GM12874 (cell line): ENCODE results near the gene DNAJC11.

Source experiments
- TF ChIP-seq, protein P1 (sequence below): IDR thresholded peaks from 2 replicates; pipeline ENCODE4 v1.5.1; 2011; ENCODE audit warnings: low read depth, mild to moderate bottlenecking, control low read depth, low read length, moderate library complexity; ENCODE audit not compliant: insufficient read depth

Gene DNAJC11

DNA sequence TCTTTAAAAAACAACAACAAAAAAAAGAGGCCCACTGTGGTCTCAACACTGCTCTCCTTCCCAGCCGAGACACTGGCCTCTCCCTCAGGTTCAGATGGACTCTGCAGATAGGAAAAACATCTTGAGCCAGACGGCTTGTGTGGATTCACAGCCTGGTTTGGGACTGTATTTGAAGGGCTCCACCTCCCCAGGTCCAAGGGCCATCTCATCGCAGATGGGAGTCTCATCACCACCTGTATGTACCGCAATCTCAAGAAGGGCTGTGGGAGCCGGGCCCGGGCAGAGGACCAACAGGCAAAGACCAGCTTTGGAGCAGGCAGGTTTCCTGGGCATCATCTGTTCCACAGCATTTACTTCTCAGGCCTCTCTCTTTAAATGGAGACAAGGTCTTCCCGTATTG is 111.6 kb downstream of the DNAJC11 start:
- TF ChIP-seq, protein P1, sequence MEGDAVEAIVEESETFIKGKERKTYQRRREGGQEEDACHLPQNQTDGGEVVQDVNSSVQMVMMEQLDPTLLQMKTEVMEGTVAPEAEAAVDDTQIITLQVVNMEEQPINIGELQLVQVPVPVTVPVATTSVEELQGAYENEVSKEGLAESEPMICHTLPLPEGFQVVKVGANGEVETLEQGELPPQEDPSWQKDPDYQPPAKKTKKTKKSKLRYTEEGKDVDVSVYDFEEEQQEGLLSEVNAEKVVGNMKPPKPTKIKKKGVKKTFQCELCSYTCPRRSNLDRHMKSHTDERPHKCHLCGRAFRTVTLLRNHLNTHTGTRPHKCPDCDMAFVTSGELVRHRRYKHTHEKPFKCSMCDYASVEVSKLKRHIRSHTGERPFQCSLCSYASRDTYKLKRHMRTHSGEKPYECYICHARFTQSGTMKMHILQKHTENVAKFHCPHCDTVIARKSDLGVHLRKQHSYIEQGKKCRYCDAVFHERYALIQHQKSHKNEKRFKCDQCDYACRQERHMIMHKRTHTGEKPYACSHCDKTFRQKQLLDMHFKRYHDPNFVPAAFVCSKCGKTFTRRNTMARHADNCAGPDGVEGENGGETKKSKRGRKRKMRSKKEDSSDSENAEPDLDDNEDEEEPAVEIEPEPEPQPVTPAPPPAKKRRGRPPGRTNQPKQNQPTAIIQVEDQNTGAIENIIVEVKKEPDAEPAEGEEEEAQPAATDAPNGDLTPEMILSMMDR = no peak

DNA sequence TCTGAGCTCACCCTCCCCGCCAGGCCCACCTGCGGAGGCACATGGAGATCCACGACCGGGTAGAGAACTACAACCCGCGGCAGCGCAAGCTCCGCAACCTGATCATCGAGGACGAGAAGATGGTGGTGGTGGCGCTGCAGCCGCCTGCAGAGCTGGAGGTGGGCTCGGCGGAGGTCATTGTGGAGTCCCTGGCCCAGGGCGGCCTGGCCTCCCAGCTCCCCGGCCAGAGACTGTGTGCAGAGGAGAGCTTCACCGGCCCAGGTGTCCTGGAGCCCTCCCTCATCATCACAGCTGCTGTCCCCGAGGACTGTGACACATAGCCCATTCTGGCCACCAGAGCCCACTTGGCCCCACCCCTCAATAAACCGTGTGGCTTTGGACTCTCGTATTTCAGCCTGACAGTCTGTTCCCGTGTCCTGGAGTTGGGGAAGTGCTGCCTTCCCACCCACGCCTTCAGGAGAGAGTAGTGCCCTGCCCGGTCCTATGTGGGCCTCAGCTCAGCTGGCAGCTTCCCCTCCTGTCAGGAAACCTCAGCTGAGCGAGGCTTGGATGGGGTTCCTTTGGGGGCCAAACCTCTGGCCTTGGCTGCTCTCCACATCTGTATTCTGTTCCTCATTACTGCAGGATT is 112.6 kb downstream of the DNAJC11 start:
- TF ChIP-seq, protein P1 = no peak

DNA sequence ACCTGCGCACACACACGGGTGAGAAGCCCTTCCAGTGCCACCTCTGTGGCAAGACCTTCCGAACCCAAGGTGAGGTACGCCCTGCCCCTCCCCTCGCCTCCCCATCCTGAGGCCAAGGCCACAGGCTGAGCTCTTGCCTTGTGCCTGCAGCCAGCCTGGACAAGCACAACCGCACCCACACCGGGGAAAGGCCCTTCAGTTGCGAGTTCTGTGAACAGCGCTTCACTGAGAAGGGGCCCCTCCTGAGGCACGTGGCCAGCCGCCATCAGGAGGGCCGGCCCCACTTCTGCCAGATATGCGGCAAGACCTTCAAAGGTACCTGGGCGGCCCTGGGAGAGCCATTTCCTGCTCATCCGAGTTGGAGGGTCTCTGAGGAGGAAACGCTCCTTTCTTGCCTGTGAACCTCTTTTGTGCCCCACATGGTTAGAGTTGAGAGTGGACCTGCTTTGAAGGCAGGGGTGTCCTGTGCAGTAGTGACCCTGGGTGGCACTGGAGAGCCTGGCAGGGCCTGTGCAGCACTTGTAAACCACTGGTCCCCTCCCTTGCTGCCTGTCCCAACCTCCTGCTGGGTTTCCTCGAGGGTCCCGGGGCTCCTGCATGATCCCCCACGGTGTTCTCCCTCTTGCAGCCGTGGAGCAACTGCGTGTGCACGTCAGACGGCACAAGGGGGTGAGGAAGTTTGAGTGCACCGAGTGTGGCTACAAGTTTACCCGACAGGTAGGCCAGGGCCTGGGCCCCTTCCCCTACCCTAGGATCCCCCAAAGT is 113.3 kb downstream of the DNAJC11 start:
- TF ChIP-seq, protein P1 = no peak

DNA sequence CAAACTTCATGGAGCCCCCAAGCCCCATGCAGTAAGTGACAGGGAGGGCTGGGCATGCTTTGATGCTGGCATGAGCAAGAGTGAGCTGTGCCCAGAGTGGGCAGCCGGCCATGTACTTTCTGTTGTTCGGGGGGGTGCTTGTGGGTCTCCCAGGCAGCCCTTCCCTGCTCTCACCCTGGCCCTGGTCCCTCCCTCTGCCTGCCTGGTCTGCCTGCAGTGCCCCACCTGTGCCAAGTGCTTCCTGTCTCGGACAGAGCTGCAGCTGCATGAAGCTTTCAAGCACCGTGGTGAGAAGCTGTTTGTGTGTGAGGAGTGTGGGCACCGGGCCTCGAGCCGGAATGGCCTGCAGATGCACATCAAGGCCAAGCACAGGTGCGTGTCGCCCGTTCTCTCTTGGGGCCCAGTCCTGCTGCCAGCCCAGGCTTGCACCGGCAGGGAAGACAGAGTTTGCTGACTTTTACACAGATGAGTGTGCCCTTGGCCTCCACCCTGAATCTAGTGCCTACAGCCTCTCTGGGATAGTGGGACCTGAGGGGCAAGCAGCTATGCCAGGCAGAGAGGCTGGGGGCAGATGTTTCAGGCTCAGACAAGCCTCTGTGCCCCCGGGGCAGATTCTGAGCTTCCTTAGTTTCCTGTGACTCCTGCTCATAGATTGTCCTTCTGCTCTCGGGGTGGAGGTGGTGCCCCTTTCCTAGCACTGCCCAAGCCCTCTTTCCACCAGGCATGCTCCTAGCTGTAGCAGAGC is 114.2 kb downstream of the DNAJC11 start:
- TF ChIP-seq, protein P1 = no peak

DNA sequence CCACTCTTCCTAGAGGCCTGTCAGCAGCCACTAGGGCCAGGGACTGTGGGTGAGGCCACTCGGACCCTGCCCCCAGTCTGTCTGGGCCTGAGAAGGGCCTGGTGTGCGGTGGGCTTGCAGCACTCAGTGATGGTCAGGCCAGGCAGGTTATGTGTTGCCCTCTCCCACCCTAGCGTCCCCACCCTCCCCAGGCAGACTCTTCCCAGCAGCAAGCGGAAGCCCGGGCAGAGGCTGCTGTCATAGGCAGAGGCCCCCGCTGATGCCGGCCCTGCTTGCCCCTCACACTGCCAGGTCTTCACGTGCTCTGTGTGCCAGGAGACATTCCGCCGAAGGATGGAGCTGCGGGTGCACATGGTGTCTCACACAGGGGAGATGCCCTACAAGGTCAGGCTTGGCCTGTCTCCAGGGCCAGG is 115.2 kb downstream of the DNAJC11 start:
- TF ChIP-seq, protein P1 = no peak

DNA sequence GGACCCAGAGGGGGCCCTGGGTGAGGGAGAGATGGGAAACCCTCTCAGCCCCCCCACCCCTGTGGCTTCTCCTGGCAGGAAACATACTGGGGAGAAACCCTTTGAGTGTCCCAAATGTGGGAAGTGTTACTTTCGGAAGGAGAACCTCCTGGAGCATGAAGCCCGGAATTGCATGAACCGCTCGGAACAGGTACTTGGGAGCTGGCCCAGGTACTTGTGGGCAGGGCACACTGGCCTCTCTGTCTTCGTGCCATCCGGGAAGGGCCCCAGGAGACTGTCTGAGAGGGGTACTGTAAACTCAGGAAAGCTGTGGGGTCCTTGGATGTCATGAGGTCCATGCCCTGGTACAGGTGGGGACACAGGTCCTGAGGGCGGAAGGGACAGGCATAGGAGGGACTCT is 115.8 kb downstream of the DNAJC11 start:
- TF ChIP-seq, protein P1 = no peak

DNA sequence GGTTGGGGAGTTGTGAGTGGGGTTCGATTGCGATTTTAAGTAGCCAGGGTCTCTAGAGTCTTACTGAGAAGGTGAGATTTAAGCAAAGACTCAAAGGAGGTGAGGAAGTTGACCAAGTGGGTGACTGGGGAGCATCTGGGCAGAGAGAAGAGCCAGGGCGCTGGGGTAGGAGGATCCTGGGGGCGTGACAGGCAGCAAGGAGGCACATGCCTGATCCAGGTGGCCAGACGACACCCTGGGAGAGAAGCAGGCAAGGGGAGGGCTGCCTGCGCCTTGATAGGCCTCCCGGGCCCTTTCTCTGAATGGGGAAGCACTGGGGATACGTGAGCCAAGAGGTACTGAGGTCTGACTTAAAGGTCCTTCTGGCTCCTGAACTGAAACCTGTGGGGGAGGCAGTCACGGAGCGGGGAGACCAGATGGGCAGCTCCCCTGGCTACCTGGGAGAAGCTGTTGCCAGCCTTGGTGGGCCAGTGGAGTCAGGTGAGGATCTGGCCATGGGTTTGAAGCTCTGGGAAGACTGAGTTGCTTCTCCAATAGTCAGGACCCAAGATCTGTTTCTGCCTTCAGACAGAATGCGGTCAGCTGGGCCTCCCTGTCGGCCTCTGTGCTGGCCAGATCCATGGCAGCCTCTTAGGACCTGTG is 116.4 kb downstream of the DNAJC11 start:
- TF ChIP-seq, protein P1 = no peak
